ENCODE measurements around the gene NKAIN4. TPM values are rescaled to one million over a fixed set of nuclear protein-coding genes. Genes with fewer than 3 reads are reported as not detected.

The NKAIN4 gene
- total RNA-seq, 1 experiment from 2014 or later: not detected

- no peaks in the 10 kb centered on the region for H3K27me3 ChIP-seq
- no peaks in the 10 kb centered on the region for H3K36me3 ChIP-seq
- no peak overlapping the region for H3K4me3 ChIP-seq
- H3K9me3 ChIP-seq: no peaks in the 10 kb centered on the region
- DNase-seq: no peak
Observed at GRCh38 chr20:63238514-63239125, 15.6 kb downstream of the NKAIN4 start.

GRCh38 chr20:63238031-63238430, 16.2 kb downstream of the NKAIN4 start:
- H3K36me3 ChIP-seq: no peaks in the 10 kb centered on the region
- no peaks in the 10 kb centered on the region for H3K9me3 ChIP-seq
- DNase-seq: no peak
- no peak overlapping the region for H3K4me3 ChIP-seq
- H3K27me3 ChIP-seq: no peaks in the 10 kb centered on the region

- no peaks in the 10 kb centered on the region for H3K9me3 ChIP-seq
- H3K4me3 ChIP-seq: no peak overlapping the region
- no peaks in the 10 kb centered on the region for H3K27me3 ChIP-seq
- DNase-seq: no peak
- H3K36me3 ChIP-seq: no peaks in the 10 kb centered on the region
Observed at GRCh38 chr20:63236116-63236837, 18.0 kb downstream of the NKAIN4 start.

GRCh38 chr20:63235399-63235983, 18.8 kb downstream of the NKAIN4 start, which contains the start of gene BIRC7:
BIRC7 (plus strand) TSS chr20:63235905; CDS start chr20:63236097, 192 bp downstream.
- DNase-seq: no peak
- Histone ChIP-seq H3K36me3 (no peaks in the 10 kb centered on the region), H3K4me3 (no peak within 1 kb of the TSS), H3K9me3 (no peaks in the 10 kb centered on the region), H3K27me3 (no peaks in the 10 kb centered on the region)

- H3K4me3 ChIP-seq: no peak overlapping the region
- no peaks in the 10 kb centered on the region for H3K36me3 ChIP-seq
- DNase-seq: no peak
- no peaks in the 10 kb centered on the region for H3K9me3 ChIP-seq
- H3K27me3 ChIP-seq: no peaks in the 10 kb centered on the region
Observed at GRCh38 chr20:63234693-63235398, 19.4 kb downstream of the NKAIN4 start.

- no peak for DNase-seq
- Histone ChIP-seq H3K9me3 (no peaks in the 10 kb centered on the region), H3K27me3 (no peaks in the 10 kb centered on the region), H3K36me3 (no peaks in the 10 kb centered on the region), H3K4me3 (no peak overlapping the region)
Observed at GRCh38 chr20:63233924-63234323, 20.3 kb downstream of the NKAIN4 start.

GRCh38 chr20:63233061-63233344, 21.3 kb downstream of the NKAIN4 start:
- no peak for DNase-seq
- Histone ChIP-seq H3K9me3 (no peaks in the 10 kb centered on the region), H3K4me3 (no peak overlapping the region), H3K36me3 (no peaks in the 10 kb centered on the region), H3K27me3 (no peaks in the 10 kb centered on the region)

- peak; percentile 86 for DNase-seq
- Histone ChIP-seq H3K36me3 (no peaks in the 10 kb centered on the region), H3K9me3 (no peaks in the 10 kb centered on the region), H3K4me3 (no peak overlapping the region), H3K27me3 (no peaks in the 10 kb centered on the region)
Observed at GRCh38 chr20:63232235-63233060, 21.8 kb downstream of the NKAIN4 start.

- no peak overlapping the region for H3K4me3 ChIP-seq
- DNase-seq: no peak
- no peaks in the 10 kb centered on the region for H3K36me3 ChIP-seq
- no peaks in the 10 kb centered on the region for H3K27me3 ChIP-seq
- no peaks in the 10 kb centered on the region for H3K9me3 ChIP-seq
Observed at GRCh38 chr20:63230800-63231268, 23.4 kb downstream of the NKAIN4 start.

- Histone ChIP-seq H3K36me3 (no peaks in the 10 kb centered on the region), H3K9me3 (no peaks in the 10 kb centered on the region), H3K4me3 (no peak overlapping the region), H3K27me3 (no peaks in the 10 kb centered on the region)
- no peak for DNase-seq
Observed at GRCh38 chr20:63228806-63229205, 25.5 kb downstream of the NKAIN4 start.

- Histone ChIP-seq H3K27me3 (no peaks in the 10 kb centered on the region), H3K4me3 (no peak overlapping the region), H3K36me3 (no peaks in the 10 kb centered on the region), H3K9me3 (no peaks in the 10 kb centered on the region)
- DNase-seq: no peak
Observed at GRCh38 chr20:63227260-63227659, 27.0 kb downstream of the NKAIN4 start.

- Histone ChIP-seq H3K4me3 (no peak overlapping the region), H3K36me3 (no peaks in the 10 kb centered on the region), H3K9me3 (no peaks in the 10 kb centered on the region), H3K27me3 (no peaks in the 10 kb centered on the region)
- DNase-seq: no peak
Observed at GRCh38 chr20:63226042-63226943, 28.0 kb downstream of the NKAIN4 start.

- Histone ChIP-seq H3K27me3 (no peaks in the 10 kb centered on the region; the same call in 1 of the 2 replicates), H3K36me3 (no peaks in the 10 kb centered on the region), H3K4me3 (no peak overlapping the region), H3K9me3 (no peaks in the 10 kb centered on the region)
- DNase-seq: no peak
Observed at GRCh38 chr20:63225082-63225454, 29.2 kb downstream of the NKAIN4 start.

- Histone ChIP-seq H3K36me3 (no peaks in the 10 kb centered on the region), H3K9me3 (no peaks in the 10 kb centered on the region), H3K27me3 (no peaks in the 10 kb centered on the region; the same call in 1 of the 2 replicates), H3K4me3 (no peak overlapping the region)
- DNase-seq: no peak
Observed at GRCh38 chr20:63224412-63225081, 29.7 kb downstream of the NKAIN4 start.

GRCh38 chr20:63223826-63224207, 30.4 kb downstream of the NKAIN4 start:
- Histone ChIP-seq H3K27me3 (no peaks in the 10 kb centered on the region; the same call in 1 of the 2 replicates), H3K9me3 (no peaks in the 10 kb centered on the region), H3K36me3 (no peaks in the 10 kb centered on the region), H3K4me3 (no peak overlapping the region)
- no peak for DNase-seq

All from MG63 (cell line).